Right lung (tissue), 5 donors: Measurements from ENCODE around the gene CLMP. TPM values are rescaled to one million over a fixed set of nuclear protein-coding genes. Genes with fewer than 3 reads are reported as not detected.
A peak's percentile ranks its signal among the peaks of the same experiment; 100 is the strongest.
"Not testable (repeated sequence)": the region's sequence is repeated elsewhere in the genome, so short reads cannot be mapped to it uniquely, and the experiment has no call there.

Experiments
- DNase-seq, 2 donors: peaks; one replicate each; pipeline ENCODE4 v3.0.0-alpha.2; 2013
- polyA plus RNA-seq, 5 donors: library from polyadenylated mRNA; unstranded; fragments of 120-200 nt; gene quantifications; one replicate each; pipeline versions ENCODE4 v1.2.1 to v1.2.3, GENCODE V29; 2013; ENCODE audit warnings: inconsistent platforms in 1 of 5, low replicate concordance in 1 of 5; ENCODE audit not compliant: insufficient read length in 5 of 5, insufficient read depth in 1 of 5

Gene CLMP
- polyA plus RNA-seq, 5 donors: 15.0 to 18.6 (median 17.3) TPM

GRCh38 chr11:123170929-123171328 is 24.1 kb downstream of the CLMP start:
- DNase-seq: no peak

- no peak for DNase-seq
Observed at GRCh38 chr11:123169821-123170220, 25.2 kb downstream of the CLMP start.

GRCh38 chr11:123168955-123169484 is 26.0 kb downstream of the CLMP start:
- no peak for DNase-seq

GRCh38 chr11:123168241-123168640 is 26.8 kb downstream of the CLMP start:
- no peak for DNase-seq

GRCh38 chr11:123166071-123166559 is 28.9 kb downstream of the CLMP start:
- DNase-seq: peak in 1 of 2 donors; percentile 34

GRCh38 chr11:123164732-123165450 is 30.2 kb downstream of the CLMP start:
- no peak for DNase-seq

- no peak for DNase-seq
Observed at GRCh38 chr11:123163621-123164020, 31.4 kb downstream of the CLMP start.

GRCh38 chr11:123161376-123162030 is 33.5 kb downstream of the CLMP start:
- no peak for DNase-seq

- DNase-seq: no peak
Observed at GRCh38 chr11:123159183-123159857, 35.7 kb downstream of the CLMP start.

- DNase-seq: no peak
Observed at GRCh38 chr11:123158033-123159003, 36.7 kb downstream of the CLMP start.

- no peak for DNase-seq
Observed at GRCh38 chr11:123152951-123153350, 42.1 kb downstream of the CLMP start.

GRCh38 chr11:123152346-123152745 is 42.7 kb downstream of the CLMP start:
- not testable (repeated sequence) for DNase-seq

- no peak for DNase-seq
Observed at GRCh38 chr11:123151796-123152195, 43.3 kb downstream of the CLMP start.

- no peak for DNase-seq
Observed at GRCh38 chr11:123151366-123151765, 43.7 kb downstream of the CLMP start.

GRCh38 chr11:123150882-123151281 is 44.2 kb downstream of the CLMP start:
- DNase-seq: no peak

- DNase-seq: no peak
Observed at GRCh38 chr11:123148965-123149364, 46.1 kb downstream of the CLMP start.

GRCh38 chr11:123145661-123146060 is 49.4 kb downstream of the CLMP start:
- DNase-seq: no peak

GRCh38 chr11:123145220-123145619 is 49.8 kb downstream of the CLMP start:
- no peak for DNase-seq

- DNase-seq: no peak
Observed at GRCh38 chr11:123144707-123145106, 50.3 kb downstream of the CLMP start.

- no peak for DNase-seq
Observed at GRCh38 chr11:123143921-123144320, 51.1 kb downstream of the CLMP start.

GRCh38 chr11:123143476-123143875 is 51.6 kb downstream of the CLMP start:
- DNase-seq: no peak
